ENCODE data around the gene PPFIA2.
"Not testable (repeated sequence)": the region's sequence is repeated elsewhere in the genome, so short reads cannot be mapped to it uniquely, and the experiment has no call there.

The PPFIA2 gene

DNA sequence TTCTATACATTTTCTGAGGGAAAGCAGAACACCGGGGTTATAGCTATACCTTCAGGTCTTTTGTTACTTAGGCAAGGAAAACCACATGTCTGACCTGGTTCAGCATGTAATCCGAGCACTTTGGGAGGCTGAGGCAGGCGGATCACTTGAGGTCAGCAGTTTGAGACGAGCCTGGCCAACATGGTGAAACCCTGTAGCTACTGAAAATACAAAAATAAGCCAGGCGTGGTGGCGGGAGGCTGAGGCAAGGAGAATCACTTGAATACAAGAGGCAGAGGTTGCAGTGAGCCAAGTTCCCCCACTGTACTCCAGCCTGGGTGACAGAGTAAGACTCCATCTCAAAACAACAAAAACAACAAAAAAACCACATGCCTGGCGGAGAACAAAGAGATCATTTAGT lies 503.7 kb downstream of the PPFIA2 start:
- DNase-seq = no peak

DNA sequence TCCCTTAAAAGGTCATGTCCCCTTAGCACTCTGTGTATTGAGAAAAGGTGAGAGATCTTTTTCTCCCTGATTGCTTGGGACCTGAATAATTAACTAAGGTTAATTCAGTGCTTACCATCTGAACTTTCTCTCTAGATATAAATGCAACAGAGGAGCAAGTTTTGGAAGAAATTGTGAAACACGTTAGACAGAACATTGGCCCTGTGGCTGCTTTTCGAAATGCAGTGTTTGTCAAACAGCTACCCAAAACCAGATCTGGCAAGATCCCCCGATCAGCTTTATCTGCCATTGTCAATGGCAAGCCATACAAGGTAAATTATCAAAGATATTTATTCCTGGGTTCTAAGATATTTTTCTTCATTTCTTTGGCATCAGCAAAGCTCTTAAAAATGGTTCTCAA lies 505.8 kb downstream of the PPFIA2 start:
- no peak for DNase-seq

DNA sequence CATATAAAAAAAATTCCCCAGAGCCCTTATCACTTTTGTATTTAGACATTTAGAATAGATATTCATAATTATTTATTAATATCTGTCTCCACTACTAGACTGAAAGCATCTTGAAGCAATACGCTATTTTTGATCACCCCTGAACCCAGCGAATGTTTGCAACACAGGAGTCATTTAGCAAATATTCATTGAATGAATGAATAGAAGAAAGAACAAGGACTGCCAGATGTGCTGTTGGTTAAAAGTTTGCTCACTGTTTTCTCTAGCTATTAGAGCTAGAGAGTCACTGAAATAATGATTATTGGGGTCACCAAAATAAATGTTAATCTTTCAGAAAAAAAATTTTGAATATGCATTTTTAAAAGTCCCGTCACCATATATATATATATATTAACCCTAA lies 506.9 kb downstream of the PPFIA2 start:
- no peak for DNase-seq

DNA sequence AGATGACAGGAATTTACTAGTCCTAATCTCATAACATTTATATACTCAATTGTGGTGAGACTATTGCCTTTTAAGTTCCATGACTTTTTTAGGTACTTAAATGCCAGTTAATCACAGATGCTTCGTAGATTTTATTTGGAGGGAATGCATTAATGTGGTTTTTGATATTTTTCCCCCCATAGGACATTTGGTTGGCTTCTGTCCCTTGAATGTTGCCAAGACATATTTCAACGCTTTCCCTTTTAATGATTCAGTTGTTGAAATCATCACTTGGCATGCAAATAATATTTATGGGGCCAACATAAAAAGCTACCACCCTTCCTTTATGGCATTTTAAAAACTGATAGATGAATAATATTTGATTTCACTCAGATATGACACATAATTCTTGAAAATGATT lies 509.2 kb downstream of the PPFIA2 start:
- DNase-seq = no peak

DNA sequence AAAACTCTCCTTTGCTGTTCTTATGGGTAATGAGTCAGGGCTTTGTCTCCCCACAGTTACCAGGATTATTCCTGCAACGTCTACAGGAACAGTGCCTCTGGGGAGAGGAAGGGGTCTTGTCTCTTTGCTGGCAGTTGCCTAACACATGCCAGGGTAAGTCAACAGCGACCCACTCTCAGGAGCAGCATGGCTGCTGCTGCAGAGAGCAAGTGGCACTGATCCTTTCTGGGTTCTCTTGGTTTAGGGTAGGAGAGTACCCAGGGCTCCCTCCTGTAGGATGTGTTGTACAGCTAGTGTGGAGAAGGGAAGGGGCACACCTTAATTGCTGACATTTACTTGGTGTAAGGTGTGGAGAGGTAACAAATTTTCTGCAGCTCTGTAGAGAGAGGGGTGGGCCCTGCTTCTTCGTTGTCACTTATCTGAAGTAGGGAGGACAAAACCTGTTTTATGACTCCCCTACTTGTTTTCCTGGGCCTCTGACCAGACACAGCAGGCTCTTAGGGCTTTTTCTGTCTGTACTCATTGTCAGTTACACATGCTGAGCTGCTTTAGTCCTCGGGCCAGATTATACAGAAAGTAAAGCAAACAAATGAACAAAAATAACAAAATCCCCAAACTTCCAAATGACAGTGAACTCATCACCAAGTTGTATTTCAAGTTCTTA lies 513.1 kb downstream of the PPFIA2 start:
- DNase-seq = no peak

DNA sequence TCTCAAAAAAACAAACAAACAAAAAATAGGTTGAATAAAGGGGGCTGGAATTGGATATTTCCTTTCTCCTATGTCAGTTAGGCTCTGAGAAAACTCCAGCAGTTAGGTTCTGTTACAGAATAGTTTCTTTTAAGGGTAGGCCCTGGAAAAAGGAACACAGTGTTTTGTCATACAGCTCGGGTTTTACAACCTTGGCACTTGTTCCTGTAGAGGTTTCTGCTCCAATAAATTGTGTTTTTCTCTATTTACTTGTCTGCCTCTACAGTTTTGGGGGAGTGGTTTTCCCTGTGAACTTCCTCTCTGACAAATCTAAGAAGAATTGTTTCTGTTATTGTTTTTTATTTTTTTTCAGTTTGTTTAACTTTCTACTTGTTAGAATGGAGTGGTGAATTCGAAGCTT lies 513.7 kb downstream of the PPFIA2 start:
- no peak for DNase-seq

DNA sequence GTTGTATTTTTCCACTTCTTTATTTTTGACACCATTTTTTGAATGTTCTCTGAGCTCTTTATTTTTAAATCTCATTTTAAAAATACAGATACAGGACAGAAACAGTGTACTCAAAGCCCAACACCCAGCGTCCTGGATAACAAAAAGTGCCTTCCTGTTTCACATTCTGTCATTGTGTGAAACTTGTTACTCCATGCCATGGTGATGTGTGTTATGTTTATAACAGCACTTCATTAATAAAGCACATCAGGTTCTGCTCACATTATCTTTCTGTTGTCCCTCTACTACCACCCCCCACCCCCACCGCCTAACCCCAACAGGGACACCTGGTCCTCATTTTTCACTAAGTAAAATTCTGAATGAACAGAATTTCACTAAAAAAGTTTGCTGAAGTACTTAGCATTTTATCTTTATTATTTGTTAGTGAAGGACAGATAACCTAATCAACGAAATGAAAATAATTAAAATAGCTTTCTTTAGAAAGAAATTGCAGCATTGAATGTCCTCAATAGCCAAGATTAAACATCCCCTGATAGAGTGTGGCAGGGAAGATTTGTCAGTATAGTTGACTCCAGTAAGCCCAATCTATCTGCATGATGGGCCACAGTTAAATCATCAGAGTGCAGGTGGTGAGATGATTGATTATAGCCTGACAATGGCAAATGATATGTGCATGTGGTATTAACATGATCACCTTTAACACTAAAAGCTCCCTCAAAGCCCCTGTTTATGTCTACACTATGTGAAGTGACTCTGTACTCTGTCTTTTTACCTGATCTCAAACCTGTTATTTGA lies 527.4 kb downstream of the PPFIA2 start:
- no peak for DNase-seq

DNA sequence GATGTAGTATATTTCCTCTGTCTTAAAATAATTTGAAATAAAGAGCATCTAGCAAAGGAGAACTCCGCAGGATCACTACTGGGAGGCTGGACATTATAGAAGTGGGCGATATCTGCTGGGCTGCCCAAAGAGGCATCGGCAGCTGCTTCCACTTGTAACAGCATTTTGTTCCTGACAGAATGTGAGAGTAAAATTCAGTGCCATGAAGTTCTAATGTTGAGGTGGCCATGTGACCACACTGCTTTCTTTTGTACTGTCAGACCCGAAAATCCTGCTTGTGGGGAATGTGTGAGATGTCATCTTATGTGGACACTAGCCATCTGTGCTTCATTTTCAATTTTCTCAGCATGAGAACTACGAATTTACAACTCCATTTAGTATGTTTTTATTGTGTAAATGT lies 529.4 kb downstream of the PPFIA2 start:
- DNase-seq = no peak

DNA sequence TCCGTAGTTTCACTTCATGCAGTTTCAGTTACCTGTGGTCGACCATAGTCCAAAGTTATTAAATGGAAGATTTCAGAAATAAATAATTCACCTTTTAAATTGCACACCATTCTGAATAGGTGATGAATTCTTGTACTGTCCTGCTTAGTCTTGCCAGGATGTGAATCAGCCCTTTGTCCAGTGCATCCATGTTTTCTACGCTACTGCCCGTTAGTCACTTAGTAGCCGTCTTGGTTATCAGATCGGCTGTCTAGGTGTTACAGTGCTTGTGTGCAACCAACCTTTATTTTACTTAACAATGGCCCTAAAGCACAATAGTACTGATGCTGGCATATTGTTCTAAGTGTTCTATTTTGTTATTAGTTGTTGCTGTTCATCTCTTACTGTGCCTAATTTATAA lies 534.5 kb downstream of the PPFIA2 start:
- no peak for DNase-seq

DNA sequence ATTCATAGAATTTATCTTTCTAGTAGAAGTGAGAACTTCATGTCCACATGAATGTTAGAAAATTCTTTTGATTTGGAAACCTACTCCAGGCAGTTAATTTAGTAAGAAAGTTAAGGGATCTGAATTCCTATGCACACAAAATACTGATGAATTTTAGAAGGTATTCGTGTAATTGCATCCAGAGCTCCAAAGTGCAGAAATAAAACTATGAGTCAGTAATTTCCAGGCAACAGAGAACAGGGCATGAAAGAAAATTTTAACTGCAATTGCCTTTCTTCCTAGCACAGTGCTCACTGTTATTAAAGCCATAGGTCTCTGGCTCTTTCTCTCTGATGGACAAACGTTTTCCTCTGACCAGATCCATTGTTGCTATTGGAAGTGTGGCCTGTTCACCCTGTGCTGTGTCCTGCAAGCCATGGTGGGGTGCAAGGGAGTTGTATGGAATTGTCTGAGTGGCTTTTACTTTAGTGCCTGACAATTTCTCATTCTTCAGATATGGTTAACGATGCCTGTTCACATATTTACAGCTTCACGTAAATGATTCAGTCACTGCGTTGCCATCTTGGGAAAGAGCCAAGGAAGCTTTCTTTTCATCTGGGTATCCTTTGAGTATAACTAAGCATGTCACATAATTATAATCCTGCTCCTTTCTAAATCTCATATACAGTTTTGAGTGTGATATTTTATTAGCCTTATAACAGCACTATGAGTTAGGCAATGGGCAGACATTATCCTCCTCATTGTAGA lies 536.1 kb downstream of the PPFIA2 start:
- no peak for DNase-seq

DNA sequence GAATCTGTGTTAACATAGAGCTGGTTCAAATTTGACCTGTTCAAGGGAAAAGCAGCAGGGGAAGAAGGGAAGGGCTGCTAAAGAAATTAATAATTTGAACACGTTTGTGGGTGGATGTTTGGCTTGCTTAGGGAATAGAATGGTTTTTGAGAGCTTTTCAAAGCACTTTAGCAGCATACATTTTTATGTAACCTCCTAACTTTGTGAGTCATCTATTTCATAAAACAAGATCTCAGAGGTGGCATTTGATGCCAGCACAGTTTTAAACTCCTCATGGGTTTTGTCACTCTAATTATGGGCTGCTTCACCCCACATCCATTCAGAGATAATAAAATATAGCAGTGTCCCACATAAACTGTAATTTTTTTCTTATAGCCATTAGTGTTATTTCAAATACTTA lies 537.5 kb downstream of the PPFIA2 start:
- DNase-seq = no peak

DNA sequence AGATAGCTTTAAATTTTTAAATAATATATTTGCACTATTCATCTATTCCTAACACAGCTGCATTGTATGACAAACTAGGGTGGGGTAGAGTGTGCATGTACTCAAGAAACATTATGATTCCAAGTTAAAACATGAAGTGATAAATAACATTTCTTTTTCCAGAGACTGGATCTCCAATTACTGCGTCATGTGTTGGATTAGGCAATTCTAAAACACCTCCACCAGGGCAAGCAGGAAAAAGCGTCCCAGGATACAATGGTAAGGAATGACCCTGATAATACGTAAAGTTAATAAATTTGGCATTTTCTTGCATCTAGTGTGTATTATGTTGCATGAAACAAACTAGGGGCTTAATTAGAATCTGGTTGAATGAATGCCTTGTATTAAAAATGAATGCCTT lies 542.4 kb downstream of the PPFIA2 start:
- no peak for DNase-seq

DNA sequence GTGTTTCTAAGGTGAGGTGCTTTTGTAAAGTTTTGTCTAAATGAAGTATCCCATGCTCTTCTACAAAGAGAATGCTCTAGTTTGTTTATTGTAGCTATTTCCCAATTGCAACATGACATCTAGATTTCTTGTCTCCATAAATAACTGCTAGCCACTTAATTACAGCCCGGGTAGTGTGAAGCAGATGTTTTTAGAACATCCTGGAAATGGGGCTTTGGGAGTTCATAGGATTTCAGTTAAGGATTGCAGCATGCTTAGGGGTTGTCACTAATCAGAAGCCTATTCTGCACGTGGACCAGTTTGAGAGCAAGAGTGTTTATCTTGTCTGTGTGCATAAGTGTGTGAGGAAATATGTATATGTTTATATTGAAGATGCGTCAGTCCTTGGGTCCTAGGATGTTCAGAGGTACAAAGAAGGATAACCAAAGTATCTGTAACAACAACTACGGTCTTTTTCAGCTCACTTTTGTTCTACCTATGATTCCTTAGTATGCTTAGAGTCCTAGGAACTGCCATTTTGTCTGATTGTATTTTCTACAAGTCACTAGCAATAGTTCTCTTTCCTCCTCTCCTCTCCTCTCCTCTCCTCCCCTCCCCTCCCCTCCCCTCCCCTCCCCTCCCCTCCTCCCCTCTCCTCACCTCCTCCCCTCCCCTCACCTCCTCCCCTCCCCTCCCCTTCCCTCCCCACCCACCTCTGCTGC lies 546.0 kb downstream of the PPFIA2 start:
- DNase-seq = no peak

DNA sequence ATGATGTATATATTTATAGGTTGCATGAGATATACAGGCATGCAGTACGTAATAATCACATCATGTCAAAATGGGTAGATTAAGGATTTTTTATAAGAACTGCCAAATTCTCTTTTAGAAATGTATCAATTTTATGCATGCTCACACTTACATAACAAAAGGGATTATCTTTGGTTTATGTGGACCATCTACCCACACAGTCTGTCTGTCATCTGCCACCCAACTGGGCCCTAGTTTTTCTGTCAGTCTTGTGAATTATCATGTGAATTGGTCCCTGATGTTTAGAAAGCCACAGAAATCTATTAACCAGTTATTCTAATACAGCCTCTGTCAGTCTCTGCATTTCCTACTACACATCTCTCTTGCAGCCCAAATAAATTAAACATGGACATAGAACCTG lies 547.8 kb downstream of the PPFIA2 start:
- no peak for DNase-seq

DNA sequence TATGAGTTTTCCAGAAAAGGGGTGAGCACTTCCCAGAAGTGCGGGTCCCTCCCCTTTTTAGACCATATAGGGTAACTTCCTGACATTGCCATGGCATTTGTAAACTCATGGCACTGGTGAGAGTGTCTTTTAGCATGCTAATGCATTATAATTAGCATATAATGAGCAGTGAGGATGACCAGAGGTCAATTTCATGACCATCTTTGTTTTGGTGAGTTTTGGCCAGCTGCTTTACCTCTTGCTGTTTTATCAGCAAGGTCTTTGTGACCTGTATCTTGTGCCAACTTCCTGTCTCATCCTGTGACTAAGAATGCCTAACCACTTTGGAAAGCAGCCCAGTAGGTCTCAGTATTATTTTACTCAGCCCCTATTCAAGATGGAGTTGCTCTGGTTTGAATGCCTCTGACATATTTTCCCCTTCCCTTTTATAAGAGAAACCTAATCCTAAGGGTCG lies 549.4 kb downstream of the PPFIA2 start:
- DNase-seq = not testable (repeated sequence)

DNA sequence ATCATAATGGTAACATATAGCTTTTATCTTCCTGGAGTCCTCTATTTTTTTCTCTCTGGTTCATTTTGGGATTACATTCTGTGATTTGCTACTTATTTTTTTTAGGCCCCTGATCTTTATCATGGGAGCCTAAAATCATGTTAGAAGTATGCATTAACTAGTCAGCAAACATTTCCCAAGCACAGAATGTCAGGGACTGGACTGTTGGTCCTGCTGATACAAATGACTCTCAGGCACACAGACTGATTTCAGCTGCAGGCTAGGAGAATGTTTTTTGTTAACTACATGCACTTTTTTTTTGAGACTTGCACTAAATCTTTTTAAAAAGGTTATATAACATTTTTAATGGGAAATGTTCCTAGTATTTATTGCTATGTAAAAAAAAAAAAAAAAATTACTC lies 550.1 kb downstream of the PPFIA2 start:
- no peak for DNase-seq

DNA sequence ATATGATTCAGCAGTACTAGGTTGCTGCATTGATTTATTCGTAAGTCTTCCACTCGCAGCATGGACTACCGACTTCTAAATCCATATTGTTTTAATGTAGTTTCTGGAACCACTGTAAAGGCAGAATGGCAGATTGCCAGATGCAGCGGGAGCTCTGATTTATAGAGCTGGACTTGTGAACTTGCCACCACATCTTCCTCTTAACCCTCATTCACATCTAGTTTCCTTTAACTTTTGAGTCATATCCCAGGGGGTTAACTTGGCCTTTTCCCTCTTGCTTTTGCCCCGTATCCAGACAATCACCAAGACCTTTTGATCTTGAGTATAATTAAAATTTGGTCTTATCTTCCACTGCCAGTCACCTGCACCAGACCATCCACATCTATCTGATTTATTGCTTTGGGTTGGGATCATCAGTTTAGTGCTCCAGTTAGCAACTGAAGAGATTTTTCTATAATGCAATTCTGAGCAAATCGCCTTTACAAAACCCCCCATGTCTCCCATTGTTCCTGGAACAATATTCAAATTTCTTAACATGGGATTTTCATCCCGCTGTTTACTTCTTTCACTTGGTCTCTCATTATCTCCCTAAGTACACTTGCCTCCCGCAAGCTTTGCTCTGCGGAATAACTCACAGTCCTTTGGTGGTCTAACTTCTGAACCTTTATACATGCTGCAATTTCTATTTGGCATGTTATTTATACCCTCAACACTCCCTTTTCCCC lies 550.8 kb downstream of the PPFIA2 start:
- DNase-seq = no peak

Data from activated T-cell treated with anti-CD3 and anti-CD28 coated beads, Interleukin-2, amount 50 U/mL, for 1 hour (primary cell).